Renal cortex interstitium (tissue), 11 donors: ENCODE measurements around the gene TMEM94. TPM values are rescaled to one million over a fixed set of nuclear protein-coding genes. Genes with fewer than 3 reads are reported as not detected.

Experiments used
- DNase-seq, 11 donors: peaks; one replicate each; pipeline ENCODE4 v3.0.0-alpha.2; 2013; ENCODE audit warnings: low read depth in 9 of 11, low spot score in 4 of 11; ENCODE audit errors: extremely low read depth in 1 of 11
- polyA plus RNA-seq, 3 donors: library from polyadenylated mRNA; unstranded; fragments of 120-200 nt; gene quantifications; one replicate each; pipeline ENCODE4 v1.2.1, GENCODE V29; 2013; ENCODE audit not compliant: insufficient read length in 3 of 3

TMEM94 gene
- polyA plus RNA-seq, 3 donors = 91.6 to 101 (median 96.7) TPM

GRCh38 chr17:75535871-75536270 is 79.4 kb downstream of the TMEM94 start:
- DNase-seq = no peak

- DNase-seq = no peak
These were observed 79.9 kb downstream of the TMEM94 start for GRCh38 chr17:75536366-75536765.

- DNase-seq = no peak
These were observed 83.7 kb downstream of the TMEM94 start for GRCh38 chr17:75539967-75540729.

- no peak for DNase-seq
These were observed 84.6 kb downstream of the TMEM94 start for GRCh38 chr17:75540923-75541503.

GRCh38 chr17:75542229-75542628 is 85.8 kb downstream of the TMEM94 start:
- DNase-seq = no peak

- no peak for DNase-seq
These were observed 86.4 kb downstream of the TMEM94 start for GRCh38 chr17:75542728-75543336.

GRCh38 chr17:75544250-75544649 is 87.8 kb downstream of the TMEM94 start:
- no peak for DNase-seq

GRCh38 chr17:75546181-75546580 is 89.7 kb downstream of the TMEM94 start:
- no peak for DNase-seq

- no peak for DNase-seq
These were observed 90.7 kb downstream of the TMEM94 start for GRCh38 chr17:75547091-75547490.

- no peak for DNase-seq
These were observed 92.4 kb downstream of the TMEM94 start for GRCh38 chr17:75548813-75549212.

Other genes starting within 250 kb of the TMEM94 start
- gene GGA3, start 195.0 kb upstream of the TMEM94 start, polyA plus RNA-seq = 10 to 100 TPM; 44.3 to 46.9 (median 44.3) TPM
- 10 to 100 TPM; 66.3 to 77.0 (median 72.5) TPM for gene MRPS7, start 194.8 kb upstream of the TMEM94 start, polyA plus RNA-seq
- 10 to 100 TPM; 18.5 to 22.3 (median 20.4) TPM for gene MIF4GD, start 185.4 kb upstream of the TMEM94 start, polyA plus RNA-seq
- gene SLC25A19, start 167.2 kb upstream of the TMEM94 start, polyA plus RNA-seq = 1 to 10 TPM; 7.1 to 8.7 (median 8.7) TPM
- gene GRB2, start 51.0 kb upstream of the TMEM94 start, polyA plus RNA-seq = 100 to 1,000 TPM in 2 of 3 donors, 10 to 100 TPM in 1; 94.8 to 103 (median 102) TPM
- gene CASKIN2, start 58.9 kb downstream of the TMEM94 start, polyA plus RNA-seq = 10 to 100 TPM; 24.1 to 32.7 (median 28.3) TPM
- gene TSEN54, start 59.9 kb downstream of the TMEM94 start, polyA plus RNA-seq = 10 to 100 TPM; 46.8 to 55.0 (median 47.2) TPM
- gene LLGL2, start 69.1 kb downstream of the TMEM94 start, polyA plus RNA-seq = 100 to 1,000 TPM in 1 of 3 donors, 10 to 100 TPM in 2; 45.9 to 103 (median 60.8) TPM
- gene MYO15B, start 131.2 kb downstream of the TMEM94 start, polyA plus RNA-seq = 100 to 1,000 TPM; 123 to 286 (median 163) TPM
- gene SMIM5, start 176.8 kb downstream of the TMEM94 start, polyA plus RNA-seq = 10 to 100 TPM in 1 of 3 donors, 1 to 10 TPM in 2; 5.6 to 13.3 (median 5.7) TPM
- gene RECQL5, start 210.5 kb downstream of the TMEM94 start, polyA plus RNA-seq = 10 to 100 TPM; 34.6 to 52.3 (median 44.1) TPM
- 10 to 100 TPM; 87.6 to 96.1 (median 94.4) TPM for gene SAP30BP, start 210.7 kb downstream of the TMEM94 start, polyA plus RNA-seq